Parathyroid adenoma (tissue), 2 donors: ENCODE measurements around the gene MGAT5B.

Experiments used
- H2AFZ ChIP-seq: fragments of 300-600 bp; sonication (generic); one replicate; pipeline ENCODE4 v1.7.0; 2017; ENCODE audit warnings: antibody characterized with exemption, mild to moderate bottlenecking
- H3K27ac ChIP-seq: fragments of 300-600 bp; sonication (generic); one replicate; pipeline ENCODE4 v1.7.0; 2017
- H3K27me3 ChIP-seq: fragments of 300-600 bp; sonication (generic); one replicate; pipeline ENCODE4 v1.7.0; 2017; ENCODE audit warnings: low read length; ENCODE audit not compliant: control insufficient read depth, insufficient read depth
- H3K36me3 ChIP-seq: fragments of 300-600 bp; sonication (generic); one replicate; pipeline ENCODE4 v1.7.0; 2017; ENCODE audit warnings: low read length; ENCODE audit not compliant: control insufficient read depth, insufficient read depth
- H3K4me1 ChIP-seq: fragments of 300-600 bp; sonication (generic); one replicate; pipeline ENCODE4 v1.7.0; 2017; ENCODE audit warnings: control low read depth
- H3K4me2 ChIP-seq: fragments of 300-600 bp; sonication (generic); one replicate; pipeline ENCODE4 v1.7.0; 2017; ENCODE audit warnings: low read length
- H3K4me3 ChIP-seq: fragments of 300-600 bp; sonication (generic); one replicate; pipeline ENCODE4 v1.7.0; 2017; ENCODE audit warnings: low read depth, low read length
- H3K79me2 ChIP-seq: fragments of 300-600 bp; sonication (generic); one replicate; pipeline ENCODE4 v1.7.0; 2017; ENCODE audit warnings: control low read depth
- H3K9ac ChIP-seq: fragments of 300-600 bp; sonication (generic); one replicate; pipeline ENCODE4 v1.7.0; 2017; ENCODE audit warnings: mild to moderate bottlenecking
- H3K9me3 ChIP-seq: fragments of 300-600 bp; sonication (generic); one replicate; pipeline ENCODE4 v1.7.0; 2017; ENCODE audit warnings: low read length; ENCODE audit not compliant: control insufficient read depth
- TF ChIP-seq, protein P1 (sequence below): fragments of 300-600 bp; sonication (generic); IDR thresholded peaks from one replicate; pipeline ENCODE4 v1.7.0; 2017; ENCODE audit warnings: antibody characterized with exemption, mild to moderate bottlenecking
- donor health status: primary hyperparathyroidism.

MGAT5B gene

DNA sequence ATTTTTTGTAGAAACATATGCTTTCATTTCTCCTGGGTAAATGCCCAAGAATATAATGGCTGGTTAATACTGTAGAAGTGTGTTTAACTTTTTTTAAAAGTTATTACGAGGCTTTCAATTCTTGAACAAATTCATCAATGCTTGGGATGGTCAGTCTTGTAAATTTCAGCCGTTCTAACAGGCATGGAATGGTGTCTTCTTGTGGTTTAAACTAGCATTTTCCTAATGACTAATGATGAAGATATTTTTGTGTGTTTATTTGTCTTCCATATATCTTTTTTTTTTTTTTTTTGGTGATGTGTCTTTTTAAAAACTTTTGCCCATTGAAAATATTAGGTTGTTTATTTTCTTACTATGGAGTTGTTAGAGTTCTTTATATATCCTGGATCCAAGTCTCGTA is 67.1 kb downstream of the MGAT5B start:
- Histone ChIP-seq H3K4me2 (no peak overlapping the region), H3K9ac (no peak overlapping the region), H3K36me3 (no peaks in the 10 kb centered on the region), H3K9me3 (no peaks in the 10 kb centered on the region), H3K4me3 (no peak overlapping the region), H3K4me1 (no peaks in the 10 kb centered on the region), H3K79me2 (no peaks in the 10 kb centered on the region), H3K27me3 (no peaks in the 10 kb centered on the region), H3K27ac (no peak overlapping the region), H2AFZ (no peak overlapping the region)
- TF ChIP-seq, protein P1, sequence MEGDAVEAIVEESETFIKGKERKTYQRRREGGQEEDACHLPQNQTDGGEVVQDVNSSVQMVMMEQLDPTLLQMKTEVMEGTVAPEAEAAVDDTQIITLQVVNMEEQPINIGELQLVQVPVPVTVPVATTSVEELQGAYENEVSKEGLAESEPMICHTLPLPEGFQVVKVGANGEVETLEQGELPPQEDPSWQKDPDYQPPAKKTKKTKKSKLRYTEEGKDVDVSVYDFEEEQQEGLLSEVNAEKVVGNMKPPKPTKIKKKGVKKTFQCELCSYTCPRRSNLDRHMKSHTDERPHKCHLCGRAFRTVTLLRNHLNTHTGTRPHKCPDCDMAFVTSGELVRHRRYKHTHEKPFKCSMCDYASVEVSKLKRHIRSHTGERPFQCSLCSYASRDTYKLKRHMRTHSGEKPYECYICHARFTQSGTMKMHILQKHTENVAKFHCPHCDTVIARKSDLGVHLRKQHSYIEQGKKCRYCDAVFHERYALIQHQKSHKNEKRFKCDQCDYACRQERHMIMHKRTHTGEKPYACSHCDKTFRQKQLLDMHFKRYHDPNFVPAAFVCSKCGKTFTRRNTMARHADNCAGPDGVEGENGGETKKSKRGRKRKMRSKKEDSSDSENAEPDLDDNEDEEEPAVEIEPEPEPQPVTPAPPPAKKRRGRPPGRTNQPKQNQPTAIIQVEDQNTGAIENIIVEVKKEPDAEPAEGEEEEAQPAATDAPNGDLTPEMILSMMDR: no peak

DNA sequence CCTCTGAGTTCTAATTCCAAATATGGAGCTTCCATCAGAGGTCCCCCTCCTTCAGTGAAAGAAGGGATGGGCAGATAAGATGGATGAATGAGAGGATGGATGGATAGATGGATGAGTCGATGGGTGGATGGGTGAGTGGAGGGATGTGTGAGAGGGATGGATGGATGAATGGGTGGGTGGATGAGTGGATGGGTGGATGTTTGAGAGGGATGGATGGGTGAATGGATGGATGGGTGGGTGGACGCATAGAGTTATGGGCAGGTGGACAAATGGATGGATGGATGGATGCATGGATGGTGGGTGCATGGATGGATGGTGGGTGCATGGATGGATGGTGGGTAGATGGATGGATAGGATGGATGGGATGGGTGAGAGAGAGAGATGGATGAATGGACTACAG is 69.0 kb downstream of the MGAT5B start:
- Histone ChIP-seq H3K4me1 (no peaks in the 10 kb centered on the region), H3K27ac (no peak overlapping the region), H3K9ac (no peak overlapping the region), H3K36me3 (no peaks in the 10 kb centered on the region), H2AFZ (no peak overlapping the region), H3K9me3 (no peaks in the 10 kb centered on the region), H3K79me2 (no peaks in the 10 kb centered on the region), H3K4me3 (no peak overlapping the region), H3K4me2 (no peak overlapping the region), H3K27me3 (no peaks in the 10 kb centered on the region)
- TF ChIP-seq, protein P1: no peak

DNA sequence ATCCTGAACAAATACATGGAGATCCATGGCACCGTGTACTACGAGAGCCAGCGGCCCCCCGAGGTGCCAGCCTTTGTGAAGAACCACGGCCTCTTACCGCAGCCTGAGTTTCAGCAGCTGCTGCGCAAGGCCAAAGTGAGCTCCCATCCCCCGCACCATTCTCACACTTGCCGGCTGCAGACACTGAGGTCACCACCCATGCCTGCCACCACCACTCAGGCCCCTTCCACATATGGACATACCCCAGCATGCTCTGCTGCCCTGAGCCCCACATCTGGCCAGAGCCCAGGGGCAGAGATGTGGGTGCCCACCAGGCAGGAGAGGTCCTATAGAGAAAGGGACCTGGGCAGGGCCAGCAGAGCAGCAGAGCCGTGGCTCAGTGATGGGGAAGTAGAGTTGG is 69.8 kb downstream of the MGAT5B start:
- TF ChIP-seq, protein P1: no peak
- no peak overlapping the region for H3K9ac ChIP-seq
- H3K36me3 ChIP-seq: no peaks in the 10 kb centered on the region
- no peak overlapping the region for H3K4me2 ChIP-seq
- no peak overlapping the region for H3K27ac ChIP-seq
- H2AFZ ChIP-seq: no peak overlapping the region
- H3K9me3 ChIP-seq: no peaks in the 10 kb centered on the region
- no peaks in the 10 kb centered on the region for H3K27me3 ChIP-seq
- no peaks in the 10 kb centered on the region for H3K4me1 ChIP-seq
- no peak overlapping the region for H3K4me3 ChIP-seq
- no peaks in the 10 kb centered on the region for H3K79me2 ChIP-seq

DNA sequence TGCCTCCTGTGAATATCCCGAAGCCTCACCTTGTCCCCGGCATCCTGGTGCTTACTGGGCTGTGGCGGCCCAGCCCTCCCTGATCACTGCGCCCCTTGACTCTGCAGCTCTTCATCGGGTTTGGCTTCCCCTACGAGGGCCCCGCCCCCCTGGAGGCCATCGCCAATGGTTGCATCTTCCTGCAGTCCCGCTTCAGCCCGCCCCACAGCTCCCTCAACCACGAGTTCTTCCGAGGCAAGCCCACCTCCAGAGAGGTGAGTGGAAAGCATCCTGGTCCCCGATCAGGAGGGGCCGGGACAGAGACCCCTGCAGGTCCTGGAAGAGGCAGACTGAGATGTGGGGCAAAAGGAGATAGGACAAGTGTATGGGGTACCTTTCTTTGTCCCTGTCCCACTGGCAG is 72.1 kb downstream of the MGAT5B start:
- Histone ChIP-seq H3K27me3 (no peaks in the 10 kb centered on the region), H2AFZ (no peak overlapping the region), H3K79me2 (no peaks in the 10 kb centered on the region), H3K9me3 (no peaks in the 10 kb centered on the region), H3K4me1 (no peaks in the 10 kb centered on the region), H3K27ac (no peak overlapping the region), H3K9ac (no peak overlapping the region), H3K4me2 (no peak overlapping the region), H3K4me3 (no peak overlapping the region), H3K36me3 (no peaks in the 10 kb centered on the region)
- TF ChIP-seq, protein P1: no peak

DNA sequence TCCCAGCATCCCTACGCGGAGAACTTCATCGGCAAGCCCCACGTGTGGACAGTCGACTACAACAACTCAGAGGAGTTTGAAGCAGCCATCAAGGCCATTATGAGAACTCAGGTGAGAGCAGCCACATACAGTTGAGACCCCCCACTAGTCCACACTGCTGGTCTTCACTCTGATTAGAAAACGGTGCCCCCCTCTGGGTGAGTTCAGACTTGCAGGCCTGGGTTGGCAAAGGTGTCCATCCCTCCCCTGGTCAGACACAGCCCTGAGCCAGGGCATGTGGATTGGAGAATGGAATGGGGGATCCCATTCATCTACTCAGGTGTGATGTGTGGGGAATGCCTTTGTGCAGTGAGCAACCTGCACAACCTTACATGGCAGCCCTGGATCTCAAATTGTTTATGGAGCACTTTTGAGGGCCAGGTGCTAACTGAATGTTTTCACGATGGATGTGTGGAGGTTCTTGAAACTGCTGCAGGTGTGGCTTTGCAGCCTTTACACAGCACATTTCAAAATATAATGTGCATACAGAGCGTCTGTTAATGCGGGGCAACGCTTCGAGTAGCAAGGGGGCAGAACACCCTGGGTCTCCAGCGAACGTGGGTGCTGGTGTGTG is 72.6 kb downstream of the MGAT5B start:
- TF ChIP-seq, protein P1: no peak
- no peak overlapping the region for H3K9ac ChIP-seq
- H2AFZ ChIP-seq: no peak overlapping the region
- H3K27me3 ChIP-seq: no peaks in the 10 kb centered on the region
- no peaks in the 10 kb centered on the region for H3K4me1 ChIP-seq
- no peak overlapping the region for H3K4me3 ChIP-seq
- H3K36me3 ChIP-seq: no peaks in the 10 kb centered on the region
- H3K79me2 ChIP-seq: no peaks in the 10 kb centered on the region
- H3K4me2 ChIP-seq: no peak overlapping the region
- H3K27ac ChIP-seq: no peak overlapping the region
- no peaks in the 10 kb centered on the region for H3K9me3 ChIP-seq
